HepG2 (cell line): ENCODE results near the gene ZFP1. TPM values are rescaled to one million over a fixed set of nuclear protein-coding genes. Genes with fewer than 3 reads are reported as not detected.

Experiments used
- ARID5B ChIP-seq: IDR thresholded peaks from 2 replicates; pipeline ENCODE4 v1.4.0; 2020; ENCODE audit warnings: mild to moderate bottlenecking, missing genetic modification reagents
- DMAP1 ChIP-seq: IDR thresholded peaks from 2 replicates; pipeline ENCODE4 v1.6.1; 2016
- GABPB1 ChIP-seq: IDR thresholded peaks from 2 replicates; pipeline ENCODE4 v1.6.1; 2016; ENCODE audit warnings: mild to moderate bottlenecking, missing genetic modification reagents, moderate library complexity, missing compliant biosample characterization
- GLI4 ChIP-seq: sonication (generic); formaldehyde crosslinking; IDR thresholded peaks from 2 replicates; pipeline ENCODE4 v1.5.1; 2020; ENCODE audit warnings: missing genetic modification reagents, mild to moderate bottlenecking, moderate library complexity, borderline replicate concordance
- IKZF1 ChIP-seq: fragments of 450-650 bp; IDR thresholded peaks from 2 replicates; pipeline ENCODE4 v1.7.1; 2016
- KMT2B ChIP-seq: IDR thresholded peaks from 2 replicates; pipeline ENCODE4 v1.6.1; 2016; ENCODE audit warnings: missing genetic modification reagents, missing compliant biosample characterization
- RARA ChIP-seq: IDR thresholded peaks from 2 replicates; pipeline ENCODE4 v1.6.1; 2016; ENCODE audit warnings: missing genetic modification reagents, missing compliant biosample characterization
- RELA ChIP-seq: sonication (generic); formaldehyde crosslinking; IDR thresholded peaks from 2 replicates; pipeline ENCODE4 v1.4.0; 2020; ENCODE audit warnings: missing genetic modification reagents
- REPIN1 ChIP-seq: sonication (generic); formaldehyde crosslinking; IDR thresholded peaks from 2 replicates; pipeline ENCODE4 v1.8.0; 2022; ENCODE audit warnings: missing genetic modification reagents, low read depth, mild to moderate bottlenecking, borderline replicate concordance
- ZFP1 ChIP-seq: IDR thresholded peaks from 2 replicates; pipeline ENCODE4 v1.6.1; 2016
- ZNF24 ChIP-seq: fragments of 450-650 bp; IDR thresholded peaks from 2 replicates; pipeline ENCODE4 v1.6.1; 2017; ENCODE audit warnings: antibody characterized with exemption, mild to moderate bottlenecking
- ZNF350 ChIP-seq: sonication (generic); formaldehyde crosslinking; IDR thresholded peaks from 2 replicates; pipeline ENCODE4 v1.4.0; 2020; ENCODE audit warnings: mild to moderate bottlenecking, low read depth, missing genetic modification reagents, borderline replicate concordance
- ZNF770 ChIP-seq: sonication (generic); formaldehyde crosslinking; IDR thresholded peaks from 2 replicates; pipeline ENCODE4 v1.5.0; 2020; ENCODE audit warnings: mild to moderate bottlenecking, missing genetic modification reagents
- polyA plus RNA-seq, 8 experiments: library from polyadenylated mRNA; depleted of rRNA in 3 of 8; stranded (reverse) in 7 of 8; unstranded in 1 of 8; fragments of >200 nt; fragmentation: Illumina TruSeq in 4 of 8; extraction: Trizol in 4 of 8; gene quantifications; 2 replicates each; pipeline versions ENCODE4 v1.2.1 to v1.2.3, GENCODE V29; 2011 to 2016; ENCODE audit warnings: low read depth in 4 of 8, missing spikeins in 1 of 8, mixed read lengths in 1 of 8; ENCODE audit not compliant: insufficient read depth in 1 of 8
- total RNA-seq, 5 experiments: library from RNA; depleted of rRNA; stranded (reverse); fragments of >200 nt; fragmentation: Illumina TruSeq; extraction: Trizol; gene quantifications; 2 replicates each; pipeline ENCODE4 v1.2.3, GENCODE V29; 2016; ENCODE audit warnings: low read depth in 1 of 5
- TF ChIP-seq, protein P1 (sequence below): sonication (generic); formaldehyde crosslinking; IDR thresholded peaks from 2 replicates; pipeline ENCODE4 v1.4.0; 2020; ENCODE audit warnings: missing genetic modification reagents
- TF ChIP-seq, protein P2 (sequence below): sonication (generic); formaldehyde crosslinking; IDR thresholded peaks from 2 replicates; pipeline ENCODE4 v1.5.1; 2020; ENCODE audit warnings: missing genetic modification reagents, mild to moderate bottlenecking, borderline replicate concordance
- TF ChIP-seq, protein P3 (sequence below): sonication (generic); formaldehyde crosslinking; IDR thresholded peaks from 2 replicates; pipeline ENCODE4 v1.4.0; 2020; ENCODE audit warnings: mild to moderate bottlenecking, low read depth, missing genetic modification reagents

ZFP1 gene
- total and polyA plus RNA-seq, 2 of the 13 experiments (the other 11 are each of a cell fraction or from before 2014, with no cell fraction given), result 8.3 to 14.0 TPM

GRCh38 chr16:75116081-75116910, 32.0 kb upstream of the ZFP1 start, which contains the start of gene LDHD (continued):
- TF ChIP-seq RARA (CRISPR knock-in tag) (0 out of 2 replicates have a peak, but pooled peaks have one; percentile 25), ZNF24 (no peak), REPIN1 (CRISPR knock-in tag) (peak; percentile 57; the same call in 1 of the 2 replicates), GABPB1 (CRISPR knock-in tag) (peak; percentile 53), ZFP1 (CRISPR knock-in tag) (peak; percentile 84; the same call in 1 of the 2 replicates), ARID5B (CRISPR knock-in tag) (peak; percentile 63), GLI4 (peak; percentile 87; the same call in 1 of the 2 replicates), ZNF350 (CRISPR knock-in tag) (peak; percentile 84; the same call in 1 of the 2 replicates), KMT2B (CRISPR knock-in tag) (peak; percentile 51; the same call in 1 of the 2 replicates), IKZF1 (no peak), DMAP1 (CRISPR knock-in tag) (no peak), RELA (CRISPR knock-in tag) (peak; percentile 56; the same call in 1 of the 2 replicates), ZNF770 (CRISPR knock-in tag) (no peak; the same call in 1 of the 2 replicates)
- TF ChIP-seq, protein P1, sequence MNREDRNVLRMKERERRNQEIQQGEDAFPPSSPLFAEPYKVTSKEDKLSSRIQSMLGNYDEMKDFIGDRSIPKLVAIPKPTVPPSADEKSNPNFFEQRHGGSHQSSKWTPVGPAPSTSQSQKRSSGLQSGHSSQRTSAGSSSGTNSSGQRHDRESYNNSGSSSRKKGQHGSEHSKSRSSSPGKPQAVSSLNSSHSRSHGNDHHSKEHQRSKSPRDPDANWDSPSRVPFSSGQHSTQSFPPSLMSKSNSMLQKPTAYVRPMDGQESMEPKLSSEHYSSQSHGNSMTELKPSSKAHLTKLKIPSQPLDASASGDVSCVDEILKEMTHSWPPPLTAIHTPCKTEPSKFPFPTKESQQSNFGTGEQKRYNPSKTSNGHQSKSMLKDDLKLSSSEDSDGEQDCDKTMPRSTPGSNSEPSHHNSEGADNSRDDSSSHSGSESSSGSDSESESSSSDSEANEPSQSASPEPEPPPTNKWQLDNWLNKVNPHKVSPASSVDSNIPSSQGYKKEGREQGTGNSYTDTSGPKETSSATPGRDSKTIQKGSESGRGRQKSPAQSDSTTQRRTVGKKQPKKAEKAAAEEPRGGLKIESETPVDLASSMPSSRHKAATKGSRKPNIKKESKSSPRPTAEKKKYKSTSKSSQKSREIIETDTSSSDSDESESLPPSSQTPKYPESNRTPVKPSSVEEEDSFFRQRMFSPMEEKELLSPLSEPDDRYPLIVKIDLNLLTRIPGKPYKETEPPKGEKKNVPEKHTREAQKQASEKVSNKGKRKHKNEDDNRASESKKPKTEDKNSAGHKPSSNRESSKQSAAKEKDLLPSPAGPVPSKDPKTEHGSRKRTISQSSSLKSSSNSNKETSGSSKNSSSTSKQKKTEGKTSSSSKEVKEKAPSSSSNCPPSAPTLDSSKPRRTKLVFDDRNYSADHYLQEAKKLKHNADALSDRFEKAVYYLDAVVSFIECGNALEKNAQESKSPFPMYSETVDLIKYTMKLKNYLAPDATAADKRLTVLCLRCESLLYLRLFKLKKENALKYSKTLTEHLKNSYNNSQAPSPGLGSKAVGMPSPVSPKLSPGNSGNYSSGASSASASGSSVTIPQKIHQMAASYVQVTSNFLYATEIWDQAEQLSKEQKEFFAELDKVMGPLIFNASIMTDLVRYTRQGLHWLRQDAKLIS (CRISPR knock-in tag), result no peak
- TF ChIP-seq, protein P2, sequence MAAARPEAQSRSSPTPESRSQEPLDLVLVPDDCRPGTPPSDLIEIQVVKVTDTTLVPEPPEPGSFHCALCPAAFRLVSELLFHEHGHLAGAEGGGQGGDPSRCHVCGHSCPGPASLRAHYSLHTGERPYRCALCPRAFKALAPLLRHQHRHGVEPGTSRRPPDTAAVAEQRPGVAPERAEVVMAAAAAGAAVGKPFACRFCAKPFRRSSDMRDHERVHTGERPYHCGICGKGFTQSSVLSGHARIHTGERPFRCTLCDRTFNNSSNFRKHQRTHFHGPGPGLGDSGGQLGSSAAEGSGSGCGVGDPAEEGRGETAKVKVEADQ (CRISPR knock-in tag), result peak; percentile 80
- TF ChIP-seq, protein P3, sequence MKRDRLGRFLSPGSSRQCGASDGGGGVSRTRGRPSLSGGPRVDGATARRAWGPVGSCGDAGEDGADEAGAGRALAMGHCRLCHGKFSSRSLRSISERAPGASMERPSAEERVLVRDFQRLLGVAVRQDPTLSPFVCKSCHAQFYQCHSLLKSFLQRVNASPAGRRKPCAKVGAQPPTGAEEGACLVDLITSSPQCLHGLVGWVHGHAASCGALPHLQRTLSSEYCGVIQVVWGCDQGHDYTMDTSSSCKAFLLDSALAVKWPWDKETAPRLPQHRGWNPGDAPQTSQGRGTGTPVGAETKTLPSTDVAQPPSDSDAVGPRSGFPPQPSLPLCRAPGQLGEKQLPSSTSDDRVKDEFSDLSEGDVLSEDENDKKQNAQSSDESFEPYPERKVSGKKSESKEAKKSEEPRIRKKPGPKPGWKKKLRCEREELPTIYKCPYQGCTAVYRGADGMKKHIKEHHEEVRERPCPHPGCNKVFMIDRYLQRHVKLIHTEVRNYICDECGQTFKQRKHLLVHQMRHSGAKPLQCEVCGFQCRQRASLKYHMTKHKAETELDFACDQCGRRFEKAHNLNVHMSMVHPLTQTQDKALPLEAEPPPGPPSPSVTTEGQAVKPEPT (CRISPR knock-in tag), result peak; percentile 100
